H1 (cell line): ENCODE measurements around the gene DAGLA. TPM values are rescaled to one million over a fixed set of nuclear protein-coding genes. Genes with fewer than 3 reads are reported as not detected.

ENCODE experiments used
- ATF2 ChIP-seq: IDR thresholded peaks from 2 replicates; pipeline ENCODE4 v1.6.1; 2012; ENCODE audit warnings: low read length, inconsistent platforms
- polyA plus RNA-seq, 7 experiments: library from polyadenylated mRNA; depleted of rRNA in 3 of 7; stranded (reverse) in 5 of 7; unstranded in 2 of 7; fragments of >200 nt in 5 of 7; fragments of 200-250 nt in 2 of 7; gene quantifications; 1 replicate in 5 of 7; 2 replicates in 1 of 7; 4 replicates in 1 of 7; pipeline versions ENCODE4 v1.2.1 to v1.2.3, GENCODE V29; 2011 to 2013; ENCODE audit warnings: missing spikeins in 2 of 7, mixed read lengths in 2 of 7
- total RNA-seq: library from RNA; stranded (reverse); fragmentation: NEBNext Ultra II Directional; extraction: Animal tissue kit (Norgen Biotek cat#: 25700); gene quantifications from 2 replicates; pipeline ENCODE4 v1.2.1, GENCODE V29; 2021
- TF ChIP-seq, protein P1 (sequence below): IDR thresholded peaks from 2 replicates; pipeline ENCODE4 v1.6.1; 2011; ENCODE audit warnings: low read depth, mild to moderate bottlenecking, low read length; ENCODE audit not compliant: insufficient read depth

DAGLA gene
- total and polyA plus RNA-seq, 2 of the 8 experiments (the other 6 are each of a cell fraction or from before 2014, with no cell fraction given): 3.6 to 6.6 TPM

- no peak for TF ChIP-seq ATF2
- TF ChIP-seq, protein P1, sequence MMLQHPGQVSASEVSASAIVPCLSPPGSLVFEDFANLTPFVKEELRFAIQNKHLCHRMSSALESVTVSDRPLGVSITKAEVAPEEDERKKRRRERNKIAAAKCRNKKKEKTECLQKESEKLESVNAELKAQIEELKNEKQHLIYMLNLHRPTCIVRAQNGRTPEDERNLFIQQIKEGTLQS: no peak
These were observed 29.8 kb downstream of the DAGLA start (continued) for GRCh38 chr11:61710019-61710418.
